DMS153 treated with DMSO at 0.1 percent for 48 hours (cell line): ENCODE measurements around the gene PDP2.
A peak's percentile ranks its signal among the peaks of the same experiment; 100 is the strongest.
"Not testable (repeated sequence)": the region's sequence is repeated elsewhere in the genome, so short reads cannot be mapped to it uniquely, and the experiment has no call there.

ENCODE experiments used
- DNase-seq: peaks from one replicate; lab custom pipeline; 2025; ENCODE audit not compliant: unreplicated experiment; lab: John Stamatoyannopoulos, UW

Gene PDP2

GRCh38 chr16:66885491-66885890, 5.2 kb downstream of the PDP2 start:
- DNase-seq, result no peak

GRCh38 chr16:66886321-66886720, 6.0 kb downstream of the PDP2 start:
- no peak for DNase-seq

- no peak for DNase-seq
These were observed 6.6 kb downstream of the PDP2 start for GRCh38 chr16:66886914-66887313.

GRCh38 chr16:66888647-66889615, 8.6 kb downstream of the PDP2 start:
- DNase-seq, result no peak

- no peak for DNase-seq
These were observed 9.3 kb downstream of the PDP2 start for GRCh38 chr16:66889622-66890021.

GRCh38 chr16:66890799-66891198, 10.5 kb downstream of the PDP2 start:
- DNase-seq, result no peak

GRCh38 chr16:66891360-66891759, 11.0 kb downstream of the PDP2 start:
- no peak for DNase-seq

GRCh38 chr16:66891797-66892196, 11.5 kb downstream of the PDP2 start:
- no peak for DNase-seq

- no peak for DNase-seq
These were observed 13.7 kb downstream of the PDP2 start for GRCh38 chr16:66894055-66894454.

GRCh38 chr16:66894948-66895688, 14.8 kb downstream of the PDP2 start:
- DNase-seq, result peak; percentile 53

- no peak for DNase-seq
These were observed 15.3 kb downstream of the PDP2 start for GRCh38 chr16:66895689-66895979.

GRCh38 chr16:66895999-66896398, 15.7 kb downstream of the PDP2 start:
- DNase-seq, result no peak

- not testable (repeated sequence) for DNase-seq
These were observed 16.4 kb downstream of the PDP2 start for GRCh38 chr16:66896682-66897081.

- no peak for DNase-seq
These were observed 17.9 kb downstream of the PDP2 start for GRCh38 chr16:66898207-66898606.

GRCh38 chr16:66898933-66899309, 18.6 kb downstream of the PDP2 start:
- DNase-seq, result no peak

- DNase-seq, result no peak
These were observed 19.1 kb downstream of the PDP2 start for GRCh38 chr16:66899310-66899944.

- DNase-seq, result peak; percentile 2
These were observed 19.8 kb downstream of the PDP2 start for GRCh38 chr16:66899945-66900710.

GRCh38 chr16:66900721-66901441, 20.6 kb downstream of the PDP2 start:
- DNase-seq, result no peak

- DNase-seq, result no peak
These were observed 21.3 kb downstream of the PDP2 start for GRCh38 chr16:66901626-66902025.
